Epithelial cell of prostate (primary cell): ENCODE data around the gene BUD13.
"Not testable (repeated sequence)": the region's sequence is repeated elsewhere in the genome, so short reads cannot be mapped to it uniquely, and the experiment has no call there.

Experiments
- DNase-seq: peaks from one replicate; pipeline ENCODE4 v3.0.0-alpha.2; 2011; ENCODE audit warnings: low read depth, low spot score
- H3K27ac ChIP-seq: fragments of 450-650 bp; 2 replicates; pipeline ENCODE4 v1.5.1; 2017; ENCODE audit warnings: mild to moderate bottlenecking

Gene BUD13

GRCh38 chr11:116771935-116772334 is 852 bp downstream of the BUD13 start:
- H3K27ac ChIP-seq: peak overlapping the region; percentile 79
- no peak for DNase-seq

- DNase-seq: no peak
- H3K27ac ChIP-seq: no peak overlapping the region
Measured at GRCh38 chr11:116762132-116762531, 10.7 kb downstream of the BUD13 start.

GRCh38 chr11:116756044-116756443 is 16.7 kb downstream of the BUD13 start:
- not testable (repeated sequence) for H3K27ac ChIP-seq, DNase-seq

- H3K27ac ChIP-seq: no peak overlapping the region
- DNase-seq: no peak
Measured at GRCh38 chr11:116750070-116750718, 22.6 kb downstream of the BUD13 start.

GRCh38 chr11:116742104-116742503 is 30.7 kb downstream of the BUD13 start:
- H3K27ac ChIP-seq: no peak overlapping the region
- no peak for DNase-seq

- no peak overlapping the region for H3K27ac ChIP-seq
- DNase-seq: no peak
Measured at GRCh38 chr11:116740741-116741140, 32.0 kb downstream of the BUD13 start.

GRCh38 chr11:116738975-116739374 is 33.8 kb downstream of the BUD13 start:
- no peak overlapping the region for H3K27ac ChIP-seq
- DNase-seq: no peak

GRCh38 chr11:116736763-116737162 is 36.0 kb downstream of the BUD13 start:
- no peak overlapping the region for H3K27ac ChIP-seq
- no peak for DNase-seq

- H3K27ac ChIP-seq: no peak overlapping the region
- no peak for DNase-seq
Measured at GRCh38 chr11:116733969-116734508, 38.7 kb downstream of the BUD13 start.

- DNase-seq: no peak
- H3K27ac ChIP-seq: no peak overlapping the region
Measured at GRCh38 chr11:116733043-116733755, 39.6 kb downstream of the BUD13 start.

GRCh38 chr11:116732271-116733042 is 40.3 kb downstream of the BUD13 start:
- peak; percentile 10 for DNase-seq
- no peak overlapping the region for H3K27ac ChIP-seq

GRCh38 chr11:116731821-116732220 is 41.0 kb downstream of the BUD13 start:
- no peak overlapping the region for H3K27ac ChIP-seq
- no peak for DNase-seq

GRCh38 chr11:116731097-116731761 is 41.6 kb downstream of the BUD13 start:
- DNase-seq: no peak
- H3K27ac ChIP-seq: no peak overlapping the region

GRCh38 chr11:116730601-116731000 is 42.2 kb downstream of the BUD13 start:
- no peak overlapping the region for H3K27ac ChIP-seq
- DNase-seq: no peak

- no peak for DNase-seq
- no peak overlapping the region for H3K27ac ChIP-seq
Measured at GRCh38 chr11:116730241-116730561, 42.6 kb downstream of the BUD13 start.

GRCh38 chr11:116729501-116730240 is 43.1 kb downstream of the BUD13 start:
- no peak overlapping the region for H3K27ac ChIP-seq
- DNase-seq: no peak

GRCh38 chr11:116727990-116728389 is 44.8 kb downstream of the BUD13 start:
- H3K27ac ChIP-seq: no peak overlapping the region
- DNase-seq: no peak

- H3K27ac ChIP-seq: no peak overlapping the region
- DNase-seq: no peak
Measured at GRCh38 chr11:116725434-116726221, 47.2 kb downstream of the BUD13 start.

- no peak overlapping the region for H3K27ac ChIP-seq
- DNase-seq: no peak
Measured at GRCh38 chr11:116724813-116725212, 48.0 kb downstream of the BUD13 start.
